HepG2 (cell line): ENCODE data around the gene VSX1. TPM values are rescaled to one million over a fixed set of nuclear protein-coding genes. Genes with fewer than 3 reads are reported as not detected.

Source experiments
- ATAC-seq: fragments of 200-7000 bp; cut with Tn5 transposase; 3 replicates; pipeline ENCODE4 v1.9.1; 2020; ENCODE audit warnings: mild to moderate bottlenecking, moderate library complexity
- BruUV-seq: library from RNA; stranded (reverse); fragments of 400-500 nt; replicated peaks from 2 replicates; lab custom pipeline; 2021; lab: Mats Ljungman, UMichigan
- CTCF ChIA-PET: fragments of 300-600 bp; formaldehyde crosslinking; extraction: SDS; loops from one replicate; lab custom pipeline; 2021; ENCODE audit warnings: low total read pairs, inconsistent platforms, low intra/inter-chr PET ratio; lab: Yijun Ruan, JAX
- POLR2A ChIA-PET: fragments of 350-600 bp; sonication (Branson Sonifier 250); formaldehyde crosslinking; loops from one replicate; lab custom pipeline; 2020; ENCODE audit warnings: antibody characterized with exemption, inconsistent platforms; lab: Yijun Ruan, JAX
- DNase-seq: peaks from one replicate; pipeline ENCODE4 v3.0.0-alpha.2; 2015; ENCODE audit warnings: low spot score
- FAIRE-seq: peaks from 3 replicates; lab custom pipeline; 2011; peaks lifted over from hg19 to GRCh38; lab: Jason Lieb, UNC
- H2AFZ ChIP-seq: one replicate; pipeline ENCODE4 v1.6.1; 2011; ENCODE audit warnings: low read length, inconsistent platforms
- H3K27ac ChIP-seq: fragments of 300-600 bp; 3 replicates; pipeline ENCODE4 v1.8.0; 2011; ENCODE audit warnings: mixed run types, mild to moderate bottlenecking, mixed read lengths, low read length, inconsistent platforms; ENCODE audit not compliant: insufficient read depth; ENCODE audit errors: extremely low read length
- H3K27me3 ChIP-seq, 2 experiments: fragments of 200-600 bp in 1 of 2; 2 replicates in 1 of 2; 3 replicates in 1 of 2; pipeline versions ENCODE4 v1.6.0 to v1.8.0; 2011; ENCODE audit warnings: low read length in 2 of 2, mild to moderate bottlenecking in 2 of 2, moderate library complexity in 2 of 2, inconsistent platforms in 1 of 2; ENCODE audit not compliant: insufficient read depth in 2 of 2, control insufficient read depth in 1 of 2
- H3K36me3 ChIP-seq, 2 experiments: fragments of 200-600 bp in 1 of 2; replicated peaks in 1 of 2; 2 replicates in 1 of 2; 3 replicates in 1 of 2; pipeline versions ENCODE4 v1.5.1 to v1.8.0; 2011; ENCODE audit warnings: low read length in 2 of 2, inconsistent platforms in 1 of 2; ENCODE audit not compliant: insufficient read depth in 2 of 2, control insufficient read depth in 1 of 2
- H3K4me1 ChIP-seq: 2 replicates; pipeline ENCODE4 v1.5.1; 2012; ENCODE audit warnings: low read length, inconsistent platforms; ENCODE audit not compliant: insufficient read depth
- H3K4me2 ChIP-seq: 2 replicates; pipeline ENCODE4 v1.6.0; 2011; ENCODE audit warnings: low read depth, low read length, inconsistent platforms
- H3K4me3 ChIP-seq, 3 experiments: fragments of 200-600 bp in 1 of 3; sonication (generic), shearing (Covaris generic) in 1 of 3; replicated peaks in 1 of 3; 2 replicates each; pipeline ENCODE4 v1.5.1; 2011 to 2016; ENCODE audit warnings: low read length in 3 of 3, inconsistent platforms in 2 of 3, low read depth in 2 of 3, mild to moderate bottlenecking in 2 of 3, control low read depth in 1 of 3, mixed read lengths in 1 of 3; ENCODE audit not compliant: insufficient read depth in 1 of 3
- H3K79me2 ChIP-seq: one replicate; pipeline ENCODE4 v1.6.1; 2011; ENCODE audit warnings: low read length, inconsistent platforms; ENCODE audit not compliant: insufficient read depth
- H3K9ac ChIP-seq: 2 replicates; pipeline ENCODE4 v1.6.0; 2011; ENCODE audit warnings: mild to moderate bottlenecking, low read depth, low read length, inconsistent platforms; ENCODE audit not compliant: insufficient read depth
- H3K9me3 ChIP-seq: 2 replicates; pipeline ENCODE4 v1.5.1; 2012; ENCODE audit warnings: mild to moderate bottlenecking, low read length
- H4K20me1 ChIP-seq: 2 replicates; pipeline ENCODE4 v1.6.0; 2011; ENCODE audit warnings: inconsistent platforms, mild to moderate bottlenecking, low read length, moderate library complexity; ENCODE audit not compliant: insufficient read depth
- CBX1 ChIP-seq: IDR thresholded peaks from one replicate; pipeline ENCODE4 v1.6.1; 2016; ENCODE audit warnings: antibody characterized with exemption, low read depth
- GFI1 ChIP-seq: sonication (generic); formaldehyde crosslinking; IDR thresholded peaks from 2 replicates; pipeline ENCODE4 v1.5.0; 2020; ENCODE audit warnings: missing genetic modification reagents, mild to moderate bottlenecking, borderline replicate concordance
- HHEX ChIP-seq: IDR thresholded peaks from 2 replicates; pipeline ENCODE4 v1.6.1; 2016; ENCODE audit warnings: control low read depth
- HNF4A ChIP-seq: sonication (generic); formaldehyde crosslinking; IDR thresholded peaks from 2 replicates; pipeline ENCODE4 v1.4.0; 2020; ENCODE audit warnings: missing genetic modification reagents
- MED13 ChIP-seq: sonication (generic); formaldehyde crosslinking; IDR thresholded peaks from 2 replicates; pipeline ENCODE4 v1.5.0; 2020; ENCODE audit warnings: missing genetic modification reagents
- NAIF1 ChIP-seq: sonication (generic); formaldehyde crosslinking; IDR thresholded peaks from 2 replicates; pipeline ENCODE4 v1.5.0; 2020; ENCODE audit warnings: mild to moderate bottlenecking, missing genetic modification reagents, borderline replicate concordance
- NFYC ChIP-seq: IDR thresholded peaks from 2 replicates; pipeline ENCODE4 v1.6.1; 2016; ENCODE audit warnings: missing genetic modification reagents, missing compliant biosample characterization
- NR2C2 ChIP-seq: sonication (generic); formaldehyde crosslinking; IDR thresholded peaks from 2 replicates; pipeline ENCODE4 v1.4.0; 2020; ENCODE audit warnings: missing genetic modification reagents, mild to moderate bottlenecking, moderate library complexity, borderline replicate concordance
- SP4 ChIP-seq: sonication (generic); formaldehyde crosslinking; IDR thresholded peaks from 2 replicates; pipeline ENCODE4 v1.8.1; 2023; ENCODE audit warnings: mild to moderate bottlenecking, missing genetic modification reagents
- ZFP36L2 ChIP-seq: sonication (generic); formaldehyde crosslinking; IDR thresholded peaks from 2 replicates; pipeline ENCODE4 v1.4.0; 2020; ENCODE audit warnings: missing genetic modification reagents
- ZKSCAN8 ChIP-seq: IDR thresholded peaks from 2 replicates; pipeline ENCODE4 v1.6.1; 2016; ENCODE audit warnings: borderline replicate concordance, missing genetic modification reagents, missing compliant biosample characterization
- ZNF430 ChIP-seq: sonication (generic); formaldehyde crosslinking; IDR thresholded peaks from 2 replicates; pipeline ENCODE4 v1.9.0; 2021; ENCODE audit warnings: mild to moderate bottlenecking, missing genetic modification reagents
- ZNF775 ChIP-seq: sonication (generic); formaldehyde crosslinking; IDR thresholded peaks from 2 replicates; pipeline ENCODE4 v1.4.0; 2020; ENCODE audit warnings: missing genetic modification reagents, mild to moderate bottlenecking, moderate library complexity, borderline replicate concordance
- WGBS: methylation state at CpG from one replicate; pipeline ENCODE4 v1.1.6; 2017; ENCODE audit warnings: low lambda C conversion rate; 5-methylcytosine and 5-hydroxymethylcytosine counted together
- in situ Hi-C: cut with HindIII; loops from 2 replicates; pipeline ENCODE4 v1.10.0; 2017; ENCODE audit warnings: low pct_unique_long_range_greater_than_20kb; ENCODE audit not compliant: extremely low pct_ligation_motif_present
- intact Hi-C: fragments of 100-400 bp; cut with micrococcal nuclease; formaldehyde crosslinking; loops from one replicate; pipeline ENCODE4 v1.10.0; 2022; ENCODE audit not compliant: unreplicated experiment
- polyA plus RNA-seq, 8 experiments: library from polyadenylated mRNA; depleted of rRNA in 3 of 8; stranded (reverse) in 7 of 8; unstranded in 1 of 8; fragments of >200 nt; fragmentation: Illumina TruSeq in 4 of 8; extraction: Trizol in 4 of 8; gene quantifications; 2 replicates each; pipeline versions ENCODE4 v1.2.1 to v1.2.3, GENCODE V29; 2011 to 2016; ENCODE audit warnings: low read depth in 4 of 8, missing spikeins in 1 of 8, mixed read lengths in 1 of 8; ENCODE audit not compliant: insufficient read depth in 1 of 8
- total RNA-seq, 5 experiments: library from RNA; depleted of rRNA; stranded (reverse); fragments of >200 nt; fragmentation: Illumina TruSeq; extraction: Trizol; gene quantifications; 2 replicates each; pipeline ENCODE4 v1.2.3, GENCODE V29; 2016; ENCODE audit warnings: low read depth in 1 of 5
- TF ChIP-seq, protein P1 (sequence below): sonication (generic); formaldehyde crosslinking; IDR thresholded peaks from 2 replicates; pipeline ENCODE4 v1.5.0; 2020; ENCODE audit warnings: mild to moderate bottlenecking, missing genetic modification reagents, moderate library complexity
- TF ChIP-seq, protein P2 (sequence below): sonication (generic); formaldehyde crosslinking; IDR thresholded peaks from 2 replicates; pipeline ENCODE4 v1.5.0; 2020; ENCODE audit warnings: missing genetic modification reagents
- TF ChIP-seq, protein P3 (sequence below): sonication (generic); formaldehyde crosslinking; IDR thresholded peaks from 2 replicates; pipeline ENCODE4 v1.4.0; 2020; ENCODE audit warnings: missing genetic modification reagents
- TF ChIP-seq, protein P4 (sequence below): IDR thresholded peaks from 2 replicates; pipeline ENCODE4 v1.6.1; 2016; ENCODE audit warnings: missing compliant biosample characterization, missing genetic modification reagents, borderline replicate concordance
- TF ChIP-seq, protein P5 (sequence below): sonication (generic); formaldehyde crosslinking; IDR thresholded peaks from 2 replicates; pipeline ENCODE4 v1.4.0; 2020; ENCODE audit warnings: missing genetic modification reagents

VSX1 gene
- total and polyA plus RNA-seq, 2 of the 13 experiments (the other 11 are each of a cell fraction or from before 2014, with no cell fraction given): 0.04 TPM; not detected in 1

DNA sequence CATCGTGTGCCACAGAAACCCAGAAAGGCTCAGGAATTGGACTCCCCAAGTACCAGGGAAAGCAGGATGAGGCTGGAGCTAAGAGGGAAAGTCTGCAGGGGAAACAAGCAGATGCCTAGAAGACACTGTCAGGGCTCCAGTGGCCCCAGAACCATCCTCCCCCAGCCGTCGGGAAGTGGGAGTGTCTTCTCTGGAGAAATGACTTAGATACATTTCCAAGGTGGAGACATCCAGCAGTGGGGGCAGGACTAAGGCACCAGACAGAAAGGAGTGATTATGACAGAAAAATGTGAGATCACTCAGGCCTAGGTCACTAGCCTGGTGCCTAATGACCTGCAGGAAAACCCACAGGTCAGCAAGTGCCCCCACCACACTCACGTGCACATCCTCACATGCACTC is 36.0 kb upstream of the VSX1 start:
- no peak for FAIRE-seq
- Histone ChIP-seq H3K4me2 (no peak overlapping the region), H3K4me3 (no peak overlapping the region), H2AFZ (no peak overlapping the region), H3K9ac (no peak overlapping the region), H4K20me1 (no peaks in the 10 kb centered on the region), H3K4me1 (peaks cover 23% of the 10 kb centered on the region), H3K9me3 (no peaks in the 10 kb centered on the region), H3K36me3 (no peaks in the 10 kb centered on the region), H3K27me3 (peaks cover 4 to 15% of the 10 kb centered on the region in 2 experiments; a peak in 4 of 5 replicates), H3K79me2 (no peaks in the 10 kb centered on the region), H3K27ac (no peak overlapping the region)
- in situ Hi-C loops (no loop called here), intact Hi-C loops (no loop called here)
- POLR2A ChIA-PET: no interaction called here
- WGBS: 14% methylated on average over 4 of the region's 4 CpGs
- CTCF ChIA-PET: no interaction called here
- ATAC-seq: no peak
- BruUV-seq: no TSS peak
- DNase-seq: no peak
- TF ChIP-seq SP4 (no peak), CBX1 (no peak), HHEX (CRISPR knock-in tag) (no peak), HNF4A (CRISPR knock-in tag) (no peak), NFYC (CRISPR knock-in tag) (no peak), NR2C2 (CRISPR knock-in tag) (no peak), ZFP36L2 (CRISPR knock-in tag) (no peak), ZNF775 (no peak), NAIF1 (CRISPR knock-in tag) (no peak), MED13 (no peak), GFI1 (CRISPR knock-in tag) (no peak), ZKSCAN8 (CRISPR knock-in tag) (no peak), ZNF430 (no peak)
- TF ChIP-seq, protein P1, sequence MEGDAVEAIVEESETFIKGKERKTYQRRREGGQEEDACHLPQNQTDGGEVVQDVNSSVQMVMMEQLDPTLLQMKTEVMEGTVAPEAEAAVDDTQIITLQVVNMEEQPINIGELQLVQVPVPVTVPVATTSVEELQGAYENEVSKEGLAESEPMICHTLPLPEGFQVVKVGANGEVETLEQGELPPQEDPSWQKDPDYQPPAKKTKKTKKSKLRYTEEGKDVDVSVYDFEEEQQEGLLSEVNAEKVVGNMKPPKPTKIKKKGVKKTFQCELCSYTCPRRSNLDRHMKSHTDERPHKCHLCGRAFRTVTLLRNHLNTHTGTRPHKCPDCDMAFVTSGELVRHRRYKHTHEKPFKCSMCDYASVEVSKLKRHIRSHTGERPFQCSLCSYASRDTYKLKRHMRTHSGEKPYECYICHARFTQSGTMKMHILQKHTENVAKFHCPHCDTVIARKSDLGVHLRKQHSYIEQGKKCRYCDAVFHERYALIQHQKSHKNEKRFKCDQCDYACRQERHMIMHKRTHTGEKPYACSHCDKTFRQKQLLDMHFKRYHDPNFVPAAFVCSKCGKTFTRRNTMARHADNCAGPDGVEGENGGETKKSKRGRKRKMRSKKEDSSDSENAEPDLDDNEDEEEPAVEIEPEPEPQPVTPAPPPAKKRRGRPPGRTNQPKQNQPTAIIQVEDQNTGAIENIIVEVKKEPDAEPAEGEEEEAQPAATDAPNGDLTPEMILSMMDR (CRISPR knock-in tag): no peak
- TF ChIP-seq, protein P2, sequence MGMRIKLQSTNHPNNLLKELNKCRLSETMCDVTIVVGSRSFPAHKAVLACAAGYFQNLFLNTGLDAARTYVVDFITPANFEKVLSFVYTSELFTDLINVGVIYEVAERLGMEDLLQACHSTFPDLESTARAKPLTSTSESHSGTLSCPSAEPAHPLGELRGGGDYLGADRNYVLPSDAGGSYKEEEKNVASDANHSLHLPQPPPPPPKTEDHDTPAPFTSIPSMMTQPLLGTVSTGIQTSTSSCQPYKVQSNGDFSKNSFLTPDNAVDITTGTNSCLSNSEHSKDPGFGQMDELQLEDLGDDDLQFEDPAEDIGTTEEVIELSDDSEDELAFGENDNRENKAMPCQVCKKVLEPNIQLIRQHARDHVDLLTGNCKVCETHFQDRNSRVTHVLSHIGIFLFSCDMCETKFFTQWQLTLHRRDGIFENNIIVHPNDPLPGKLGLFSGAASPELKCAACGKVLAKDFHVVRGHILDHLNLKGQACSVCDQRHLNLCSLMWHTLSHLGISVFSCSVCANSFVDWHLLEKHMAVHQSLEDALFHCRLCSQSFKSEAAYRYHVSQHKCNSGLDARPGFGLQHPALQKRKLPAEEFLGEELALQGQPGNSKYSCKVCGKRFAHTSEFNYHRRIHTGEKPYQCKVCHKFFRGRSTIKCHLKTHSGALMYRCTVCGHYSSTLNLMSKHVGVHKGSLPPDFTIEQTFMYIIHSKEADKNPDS: no peak
- TF ChIP-seq, protein P3, sequence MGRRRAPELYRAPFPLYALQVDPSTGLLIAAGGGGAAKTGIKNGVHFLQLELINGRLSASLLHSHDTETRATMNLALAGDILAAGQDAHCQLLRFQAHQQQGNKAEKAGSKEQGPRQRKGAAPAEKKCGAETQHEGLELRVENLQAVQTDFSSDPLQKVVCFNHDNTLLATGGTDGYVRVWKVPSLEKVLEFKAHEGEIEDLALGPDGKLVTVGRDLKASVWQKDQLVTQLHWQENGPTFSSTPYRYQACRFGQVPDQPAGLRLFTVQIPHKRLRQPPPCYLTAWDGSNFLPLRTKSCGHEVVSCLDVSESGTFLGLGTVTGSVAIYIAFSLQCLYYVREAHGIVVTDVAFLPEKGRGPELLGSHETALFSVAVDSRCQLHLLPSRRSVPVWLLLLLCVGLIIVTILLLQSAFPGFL (CRISPR knock-in tag): no peak
- TF ChIP-seq, protein P4, sequence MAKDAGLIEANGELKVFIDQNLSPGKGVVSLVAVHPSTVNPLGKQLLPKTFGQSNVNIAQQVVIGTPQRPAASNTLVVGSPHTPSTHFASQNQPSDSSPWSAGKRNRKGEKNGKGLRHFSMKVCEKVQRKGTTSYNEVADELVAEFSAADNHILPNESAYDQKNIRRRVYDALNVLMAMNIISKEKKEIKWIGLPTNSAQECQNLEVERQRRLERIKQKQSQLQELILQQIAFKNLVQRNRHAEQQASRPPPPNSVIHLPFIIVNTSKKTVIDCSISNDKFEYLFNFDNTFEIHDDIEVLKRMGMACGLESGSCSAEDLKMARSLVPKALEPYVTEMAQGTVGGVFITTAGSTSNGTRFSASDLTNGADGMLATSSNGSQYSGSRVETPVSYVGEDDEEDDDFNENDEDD (CRISPR knock-in tag): no peak
- TF ChIP-seq, protein P5, sequence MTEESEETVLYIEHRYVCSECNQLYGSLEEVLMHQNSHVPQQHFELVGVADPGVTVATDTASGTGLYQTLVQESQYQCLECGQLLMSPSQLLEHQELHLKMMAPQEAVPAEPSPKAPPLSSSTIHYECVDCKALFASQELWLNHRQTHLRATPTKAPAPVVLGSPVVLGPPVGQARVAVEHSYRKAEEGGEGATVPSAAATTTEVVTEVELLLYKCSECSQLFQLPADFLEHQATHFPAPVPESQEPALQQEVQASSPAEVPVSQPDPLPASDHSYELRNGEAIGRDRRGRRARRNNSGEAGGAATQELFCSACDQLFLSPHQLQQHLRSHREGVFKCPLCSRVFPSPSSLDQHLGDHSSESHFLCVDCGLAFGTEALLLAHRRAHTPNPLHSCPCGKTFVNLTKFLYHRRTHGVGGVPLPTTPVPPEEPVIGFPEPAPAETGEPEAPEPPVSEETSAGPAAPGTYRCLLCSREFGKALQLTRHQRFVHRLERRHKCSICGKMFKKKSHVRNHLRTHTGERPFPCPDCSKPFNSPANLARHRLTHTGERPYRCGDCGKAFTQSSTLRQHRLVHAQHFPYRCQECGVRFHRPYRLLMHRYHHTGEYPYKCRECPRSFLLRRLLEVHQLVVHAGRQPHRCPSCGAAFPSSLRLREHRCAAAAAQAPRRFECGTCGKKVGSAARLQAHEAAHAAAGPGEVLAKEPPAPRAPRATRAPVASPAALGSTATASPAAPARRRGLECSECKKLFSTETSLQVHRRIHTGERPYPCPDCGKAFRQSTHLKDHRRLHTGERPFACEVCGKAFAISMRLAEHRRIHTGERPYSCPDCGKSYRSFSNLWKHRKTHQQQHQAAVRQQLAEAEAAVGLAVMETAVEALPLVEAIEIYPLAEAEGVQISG (CRISPR knock-in tag): no peak
